Erythroblast (primary cell): ENCODE measurements around the gene MUS81.

Experiments
- GATA1 ChIP-seq: IDR thresholded peaks from 2 replicates; pipeline ENCODE4 v1.6.1; 2011; ENCODE audit warnings: low read depth, mild to moderate bottlenecking, control low read depth, low read length, moderate library complexity
- POLR2A ChIP-seq: IDR thresholded peaks from 2 replicates; pipeline ENCODE4 v1.6.1; 2011; ENCODE audit warnings: mild to moderate bottlenecking, low read length

DNA sequence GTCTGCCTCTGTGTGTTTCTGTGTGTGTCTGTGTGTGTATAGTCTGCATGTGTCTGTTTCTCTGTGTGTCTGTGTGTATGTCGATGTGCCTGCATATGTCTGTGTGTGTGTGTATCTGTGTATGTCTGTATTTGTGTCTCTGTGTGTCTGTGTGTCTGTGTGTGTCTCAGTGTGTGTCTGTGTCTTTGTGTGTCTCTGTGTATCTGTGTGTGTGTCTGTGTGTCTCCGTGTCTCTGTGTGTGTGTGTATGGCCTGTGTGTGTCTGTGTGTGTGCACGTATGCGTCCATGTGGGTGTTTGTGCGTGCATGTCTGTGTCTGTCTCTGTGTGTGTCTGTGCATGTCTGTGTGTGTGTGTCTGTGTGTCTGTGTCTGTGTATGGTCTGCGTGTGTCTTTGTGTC lies 26.0 kb upstream of the MUS81 start:
- TF ChIP-seq POLR2A (no peak), GATA1 (no peak)
